ENCODE results near the gene KIF25.

Gene KIF25

GRCh38 chr6:168092541-168092940, 95.1 kb downstream of the KIF25 start:
- no peaks in the 10 kb centered on the region for H3K27me3 ChIP-seq (ENCODE audit: insufficient read depth, low read length, poor library complexity, severe bottlenecking)
- H3K4me2 ChIP-seq (ENCODE audit: low read depth, low read length, poor library complexity, severe bottlenecking) = no peak overlapping the region
- no peaks in the 10 kb centered on the region for H4K20me1 ChIP-seq (ENCODE audit: insufficient read depth, low read length, poor library complexity, severe bottlenecking)
- no peak overlapping the region for H2AFZ ChIP-seq (ENCODE audit: low read length)
- TF ChIP-seq CTCF (conservative IDR thresholded peaks at IDR 0.05; ENCODE audit: low read length) = no peak
- no peak for TF ChIP-seq EZH2phosphoT487 (IDR thresholded peaks at IDR 0.05; ENCODE audit: borderline replicate concordance)
- H3K9me2 ChIP-seq (replicated peaks; ENCODE audit: low read depth, low read length) = no peaks in the 10 kb centered on the region
- no peak overlapping the region for H3K9ac ChIP-seq (ENCODE audit: low read depth, low read length, poor library complexity, severe bottlenecking)
- H3K4me3 ChIP-seq (ENCODE audit: low read length, poor library complexity, severe bottlenecking) = no peak overlapping the region
- H3K4me1 ChIP-seq (ENCODE audit: insufficient read depth, low read length, poor library complexity, severe bottlenecking) = no peaks in the 10 kb centered on the region
- no peaks in the 10 kb centered on the region for H3K36me3 ChIP-seq (ENCODE audit: insufficient read depth, low read length)
- H3K9me3 ChIP-seq (ENCODE audit: insufficient read depth, low read depth, low read length) = peaks cover 11% of the 10 kb centered on the region; the same call in 1 of the 2 replicates
- no peaks in the 10 kb centered on the region for H3K79me2 ChIP-seq (ENCODE audit: insufficient read depth, low read length)
- H3F3A ChIP-seq (ENCODE audit: low read depth) = no peaks in the 10 kb centered on the region

GRCh38 chr6:168093071-168093505, 95.6 kb downstream of the KIF25 start:
- Histone ChIP-seq H3K27me3 (ENCODE audit: insufficient read depth, low read length, poor library complexity, severe bottlenecking) (no peaks in the 10 kb centered on the region), H3K79me2 (ENCODE audit: insufficient read depth, low read length) (no peaks in the 10 kb centered on the region), H3K4me2 (ENCODE audit: low read depth, low read length, poor library complexity, severe bottlenecking) (no peak overlapping the region), H3K4me3 (ENCODE audit: low read length, poor library complexity, severe bottlenecking) (no peak overlapping the region), H3K9me3 (ENCODE audit: insufficient read depth, low read depth, low read length) (peaks cover 11% of the 10 kb centered on the region; the same call in 1 of the 2 replicates), H3K9ac (ENCODE audit: low read depth, low read length, poor library complexity, severe bottlenecking) (no peak overlapping the region), H2AFZ (ENCODE audit: low read length) (no peak overlapping the region), H3K9me2 (replicated peaks; ENCODE audit: low read depth, low read length) (no peaks in the 10 kb centered on the region), H3K36me3 (ENCODE audit: insufficient read depth, low read length) (no peaks in the 10 kb centered on the region), H3F3A (ENCODE audit: low read depth) (no peaks in the 10 kb centered on the region), H4K20me1 (ENCODE audit: insufficient read depth, low read length, poor library complexity, severe bottlenecking) (no peaks in the 10 kb centered on the region), H3K4me1 (ENCODE audit: insufficient read depth, low read length, poor library complexity, severe bottlenecking) (no peaks in the 10 kb centered on the region)
- TF ChIP-seq CTCF (conservative IDR thresholded peaks at IDR 0.05; ENCODE audit: low read length) (no peak), EZH2phosphoT487 (IDR thresholded peaks at IDR 0.05; ENCODE audit: borderline replicate concordance) (no peak)

- no peaks in the 10 kb centered on the region for H3K27me3 ChIP-seq (ENCODE audit: insufficient read depth, low read length, poor library complexity, severe bottlenecking)
- H2AFZ ChIP-seq (ENCODE audit: low read length) = no peak overlapping the region
- H4K20me1 ChIP-seq (ENCODE audit: insufficient read depth, low read length, poor library complexity, severe bottlenecking) = no peaks in the 10 kb centered on the region
- no peaks in the 10 kb centered on the region for H3F3A ChIP-seq (ENCODE audit: low read depth)
- no peaks in the 10 kb centered on the region for H3K9me2 ChIP-seq (replicated peaks; ENCODE audit: low read depth, low read length)
- no peaks in the 10 kb centered on the region for H3K36me3 ChIP-seq (ENCODE audit: insufficient read depth, low read length)
- H3K4me3 ChIP-seq (ENCODE audit: low read length, poor library complexity, severe bottlenecking) = no peak overlapping the region
- no peaks in the 10 kb centered on the region for H3K79me2 ChIP-seq (ENCODE audit: insufficient read depth, low read length)
- H3K4me2 ChIP-seq (ENCODE audit: low read depth, low read length, poor library complexity, severe bottlenecking) = no peak overlapping the region
- TF ChIP-seq EZH2phosphoT487 (IDR thresholded peaks at IDR 0.05; ENCODE audit: borderline replicate concordance) (no peak), CTCF (conservative IDR thresholded peaks at IDR 0.05; ENCODE audit: low read length) (no peak)
- no peaks in the 10 kb centered on the region for H3K4me1 ChIP-seq (ENCODE audit: insufficient read depth, low read length, poor library complexity, severe bottlenecking)
- H3K9ac ChIP-seq (ENCODE audit: low read depth, low read length, poor library complexity, severe bottlenecking) = no peak overlapping the region
- peaks cover 11% of the 10 kb centered on the region; the same call in 1 of the 2 replicates for H3K9me3 ChIP-seq (ENCODE audit: insufficient read depth, low read depth, low read length)
Observed at GRCh38 chr6:168093634-168094033, 96.2 kb downstream of the KIF25 start.

Measured in Loucy (cell line).